ENCODE measurements around the gene UGT1A7.

DNA sequence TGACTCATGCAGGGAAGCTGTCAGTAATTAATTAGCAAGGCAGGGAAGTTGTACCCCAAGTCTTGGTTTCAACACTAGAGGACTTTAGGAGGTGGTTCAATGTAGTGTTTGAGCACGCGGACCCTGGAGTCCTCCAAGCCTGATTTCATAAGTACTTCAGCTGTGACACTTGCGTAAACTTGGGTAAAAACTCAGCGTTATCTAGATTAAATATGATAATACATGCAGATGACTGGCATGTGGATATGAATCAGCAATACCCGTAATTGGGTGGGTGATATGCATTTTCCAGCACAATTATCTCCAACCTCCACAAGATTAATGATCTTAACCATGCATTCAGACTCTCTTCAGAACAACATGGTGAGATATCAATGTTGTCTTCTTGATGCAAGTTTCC lies 5.2 kb downstream of the UGT1A7 start:
- TF ChIP-seq POLR2A (IDR thresholded peaks at IDR 0.05): no peak
- TF ChIP-seq POLR2AphosphoS5 (IDR thresholded peaks at IDR 0.05): no peak
